GM18498 (cell line): ENCODE measurements around the gene CMTM7.

Experiments
- ATAC-seq: cut with Tn5 transposase; IDR thresholded peaks from one replicate; pipeline ENCODE4 v1.9.1; 2021; ENCODE audit warnings: mild to moderate bottlenecking, moderate library complexity; ENCODE audit not compliant: unreplicated experiment

CMTM7 gene

GRCh38 chr3:32435911-32436815 lies 44.5 kb downstream of the CMTM7 start:
- ATAC-seq, result no peak

DNA sequence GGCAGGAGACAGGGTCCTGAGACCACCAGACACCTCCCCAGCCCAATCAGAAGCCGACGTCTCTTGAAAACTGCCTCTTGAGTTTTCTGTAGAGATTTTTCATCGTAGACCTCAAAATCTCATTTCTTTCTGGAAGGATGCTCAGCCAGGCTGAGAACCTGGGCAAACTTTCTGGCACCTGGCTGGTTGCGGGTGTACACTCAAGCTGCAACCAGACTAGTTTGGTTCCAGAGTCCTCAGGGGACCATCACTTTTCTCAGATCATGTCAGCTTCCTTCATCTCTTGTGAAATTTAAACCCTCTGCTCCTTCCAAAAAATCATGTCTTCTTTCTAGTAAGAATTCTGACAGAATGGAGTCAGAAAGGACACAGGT lies 45.1 kb downstream of the CMTM7 start:
- ATAC-seq, result no peak

DNA sequence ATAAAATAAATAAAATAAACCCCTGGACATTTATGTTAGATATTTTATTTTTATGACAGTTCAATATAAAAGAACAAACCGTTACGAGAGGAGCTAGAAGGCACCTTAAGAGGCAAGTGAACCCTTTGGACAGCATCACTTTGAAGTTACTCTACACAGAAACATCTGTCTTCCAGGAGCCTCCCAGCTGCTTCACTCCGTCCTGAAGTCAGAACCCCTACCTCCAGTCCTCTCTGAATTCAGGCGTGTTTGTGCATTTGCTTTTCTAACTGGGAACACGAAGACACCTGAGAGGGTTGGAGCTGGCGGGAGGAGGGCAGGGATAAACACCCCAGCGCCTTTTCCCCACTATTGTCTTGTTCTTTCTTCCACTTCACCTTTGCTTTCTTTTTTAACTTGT lies 46.2 kb downstream of the CMTM7 start:
- no peak for ATAC-seq

DNA sequence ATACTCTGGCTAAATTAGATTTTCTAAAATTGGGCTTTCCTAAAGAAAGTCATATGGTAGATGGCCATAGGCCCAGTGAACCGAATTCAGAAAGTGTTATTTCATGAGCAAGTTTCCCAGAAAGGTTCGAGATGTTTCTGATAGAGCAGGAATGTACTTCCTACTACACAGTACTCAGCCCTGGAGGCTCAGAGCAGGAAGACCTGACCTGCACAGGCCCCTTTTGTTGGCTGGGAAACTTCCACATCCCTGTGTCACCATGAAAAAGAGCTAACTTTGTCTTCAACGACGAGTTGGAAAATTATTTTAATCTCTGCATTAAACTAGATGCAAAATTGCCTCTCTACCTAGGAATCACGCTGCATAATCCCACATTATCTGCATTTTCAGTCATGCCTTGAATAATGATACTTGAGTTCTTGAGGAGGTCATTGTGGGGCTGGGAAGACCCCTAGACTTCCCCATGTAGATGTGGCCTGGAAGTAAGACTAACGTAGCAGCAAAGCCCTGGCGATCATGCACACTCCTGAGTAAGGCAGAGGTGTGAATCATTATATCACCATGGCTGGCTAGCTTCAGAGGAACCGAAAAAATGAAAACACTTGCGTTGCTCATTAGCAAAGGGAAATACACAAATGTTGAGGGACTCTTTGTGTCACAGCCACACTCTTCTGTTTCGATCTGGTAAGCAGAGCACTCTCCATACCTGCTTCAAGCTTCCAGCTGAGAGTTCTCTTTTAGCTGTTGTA lies 47.1 kb downstream of the CMTM7 start:
- peak; percentile 93 for ATAC-seq

- ATAC-seq, result peak; percentile 32
Measured at GRCh38 chr3:32439421-32439820, 47.8 kb downstream of the CMTM7 start.

GRCh38 chr3:32440611-32441350 lies 49.1 kb downstream of the CMTM7 start:
- ATAC-seq, result no peak

DNA sequence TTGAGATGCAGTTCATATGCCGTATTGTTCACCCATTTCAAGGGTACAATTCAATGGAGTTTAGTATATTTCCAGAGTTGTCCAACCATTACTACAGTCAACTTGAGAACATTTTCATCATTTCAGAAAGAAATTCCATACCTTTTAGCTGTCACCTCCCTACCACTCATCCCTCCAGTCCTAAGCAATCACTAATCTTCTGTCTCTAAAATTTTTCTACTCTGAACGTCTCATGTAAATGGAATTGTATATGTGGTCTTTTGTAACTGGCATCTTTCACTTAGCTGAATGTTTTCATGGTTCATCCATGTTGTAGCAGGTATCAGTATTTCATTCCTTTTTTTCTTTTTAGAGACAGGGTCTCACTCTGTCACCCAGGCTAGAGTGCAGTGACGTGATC lies 51.1 kb downstream of the CMTM7 start:
- no peak for ATAC-seq

- ATAC-seq, result no peak
Measured at GRCh38 chr3:32443478-32443877, 51.8 kb downstream of the CMTM7 start.

GRCh38 chr3:32447865-32448400 lies 56.3 kb downstream of the CMTM7 start:
- no peak for ATAC-seq

GRCh38 chr3:32448686-32449474 lies 57.2 kb downstream of the CMTM7 start:
- ATAC-seq, result no peak

DNA sequence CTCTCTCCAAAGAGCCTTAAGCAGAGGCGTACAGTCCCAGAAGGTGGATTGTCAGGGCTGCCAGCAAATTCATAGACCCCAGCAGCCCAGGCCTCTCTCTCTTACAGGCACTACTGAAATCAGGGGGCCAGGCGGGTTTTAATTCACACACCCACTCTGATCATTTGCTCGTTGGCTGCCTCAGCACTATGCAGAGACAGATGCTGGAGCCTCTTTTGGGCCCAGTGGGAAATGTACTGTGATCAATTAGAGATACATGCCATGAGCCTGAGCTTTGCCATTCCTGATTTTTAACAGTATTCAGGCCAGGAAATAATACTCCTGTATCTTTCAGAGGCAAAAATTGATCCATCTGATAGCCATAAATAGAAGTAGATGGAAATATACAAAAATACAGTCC lies 58.0 kb downstream of the CMTM7 start:
- ATAC-seq, result no peak

DNA sequence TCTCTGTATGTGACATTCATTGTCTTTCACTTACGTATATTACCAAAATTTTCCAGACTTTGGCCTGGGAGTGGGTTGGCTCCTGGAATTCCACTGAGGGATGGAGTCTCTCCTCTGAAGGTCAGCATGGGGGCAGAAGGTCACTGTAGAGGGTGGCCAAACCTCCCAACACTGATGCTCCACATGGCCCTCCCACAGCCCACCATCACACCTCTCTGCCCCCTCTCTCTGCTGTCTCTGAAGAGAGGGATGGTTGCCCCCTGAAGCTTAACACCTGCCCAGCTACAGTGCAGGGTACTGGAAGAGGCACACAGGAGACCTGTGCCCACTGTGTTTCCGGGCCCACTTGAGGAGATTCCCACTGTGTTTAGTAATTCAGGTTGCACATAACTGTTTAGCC lies 58.8 kb downstream of the CMTM7 start:
- ATAC-seq, result no peak

GRCh38 chr3:32450992-32451659 lies 59.5 kb downstream of the CMTM7 start:
- ATAC-seq, result no peak

- ATAC-seq, result no peak
Measured at GRCh38 chr3:32452009-32452408, 60.4 kb downstream of the CMTM7 start.

GRCh38 chr3:32453346-32453745 lies 61.7 kb downstream of the CMTM7 start:
- no peak for ATAC-seq

GRCh38 chr3:32454111-32454510 lies 62.5 kb downstream of the CMTM7 start:
- no peak for ATAC-seq

- no peak for ATAC-seq
Measured at GRCh38 chr3:32454731-32455608, 63.3 kb downstream of the CMTM7 start.

- ATAC-seq, result no peak
Measured at GRCh38 chr3:32455609-32456428, 64.2 kb downstream of the CMTM7 start.
